Measurements from ENCODE around the gene FA2H.

The FA2H gene

DNA sequence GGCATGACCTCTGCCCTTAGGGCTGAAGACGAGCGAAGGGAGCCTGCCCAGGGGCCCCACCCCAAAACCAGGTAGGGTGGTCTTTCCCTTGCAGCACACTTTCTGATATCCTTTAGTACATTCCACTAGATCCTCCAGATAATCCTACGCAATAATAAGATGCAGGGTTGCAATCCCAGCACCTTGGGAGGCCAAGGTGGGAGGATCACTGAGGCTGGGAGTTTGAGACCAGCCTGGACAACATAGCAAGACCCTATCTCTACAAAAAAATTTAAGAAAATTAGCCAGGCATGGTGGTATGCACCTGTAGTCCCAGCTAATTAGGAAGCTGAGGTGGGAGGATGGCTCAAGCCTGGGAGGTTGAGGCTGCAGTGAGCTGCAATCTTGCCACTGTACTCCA, 39.1 kb downstream of the FA2H start:
- H3K9me3 ChIP-seq (ENCODE audit: insufficient read depth, low read length) = no peaks in the 10 kb centered on the region
- H3K4me3 ChIP-seq (ENCODE audit: insufficient read depth, low read length, poor library complexity, severe bottlenecking) = no peak overlapping the region
- no peaks in the 10 kb centered on the region for H3K27me3 ChIP-seq (ENCODE audit: low read length)
- H3K4me2 ChIP-seq (ENCODE audit: low read depth, low read length, poor library complexity, severe bottlenecking) = no peak overlapping the region
- H3K9ac ChIP-seq (ENCODE audit: low read length) = no peak overlapping the region
- H2AFZ ChIP-seq (ENCODE audit: low read depth, low read length, severe bottlenecking) = no peak overlapping the region
- no peaks in the 10 kb centered on the region for H4K20me1 ChIP-seq (ENCODE audit: low read depth, low read length)
- no peaks in the 10 kb centered on the region for H3K79me2 ChIP-seq (ENCODE audit: insufficient read depth, low read length)
- no peaks in the 10 kb centered on the region for H3K36me3 ChIP-seq (ENCODE audit: low read length)
- H3K27ac ChIP-seq (ENCODE audit: low read depth, low read length) = no peak overlapping the region
- no peak for TF ChIP-seq EZH2phosphoT487 (conservative IDR thresholded peaks at IDR 0.05; ENCODE audit: low read length)
- TF ChIP-seq, protein P1, sequence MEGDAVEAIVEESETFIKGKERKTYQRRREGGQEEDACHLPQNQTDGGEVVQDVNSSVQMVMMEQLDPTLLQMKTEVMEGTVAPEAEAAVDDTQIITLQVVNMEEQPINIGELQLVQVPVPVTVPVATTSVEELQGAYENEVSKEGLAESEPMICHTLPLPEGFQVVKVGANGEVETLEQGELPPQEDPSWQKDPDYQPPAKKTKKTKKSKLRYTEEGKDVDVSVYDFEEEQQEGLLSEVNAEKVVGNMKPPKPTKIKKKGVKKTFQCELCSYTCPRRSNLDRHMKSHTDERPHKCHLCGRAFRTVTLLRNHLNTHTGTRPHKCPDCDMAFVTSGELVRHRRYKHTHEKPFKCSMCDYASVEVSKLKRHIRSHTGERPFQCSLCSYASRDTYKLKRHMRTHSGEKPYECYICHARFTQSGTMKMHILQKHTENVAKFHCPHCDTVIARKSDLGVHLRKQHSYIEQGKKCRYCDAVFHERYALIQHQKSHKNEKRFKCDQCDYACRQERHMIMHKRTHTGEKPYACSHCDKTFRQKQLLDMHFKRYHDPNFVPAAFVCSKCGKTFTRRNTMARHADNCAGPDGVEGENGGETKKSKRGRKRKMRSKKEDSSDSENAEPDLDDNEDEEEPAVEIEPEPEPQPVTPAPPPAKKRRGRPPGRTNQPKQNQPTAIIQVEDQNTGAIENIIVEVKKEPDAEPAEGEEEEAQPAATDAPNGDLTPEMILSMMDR (IDR thresholded peaks at IDR 0.05; ENCODE audit: insufficient read depth, low read length, poor library complexity, severe bottlenecking) = no peak
- no peaks in the 10 kb centered on the region for H3K9me2 ChIP-seq (replicated peaks; ENCODE audit: insufficient read depth, low read length)
- H3F3A ChIP-seq (ENCODE audit: insufficient read depth) = no peaks in the 10 kb centered on the region

DNA sequence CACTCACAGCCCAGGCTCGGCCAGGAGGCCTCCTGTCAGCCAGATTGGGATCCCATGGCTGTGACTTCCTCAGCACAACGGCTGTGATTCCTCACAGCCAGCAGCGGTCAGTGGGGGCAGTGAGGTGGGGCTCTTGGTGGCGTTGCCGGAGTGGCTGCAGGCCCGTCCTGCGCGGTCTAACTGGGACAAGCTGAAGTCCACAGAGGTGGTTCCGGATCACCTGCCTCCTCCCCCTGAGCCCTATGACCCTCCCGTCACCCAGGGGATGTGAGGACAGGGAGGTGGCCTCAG, 39.5 kb downstream of the FA2H start:
- H3K4me2 ChIP-seq (ENCODE audit: low read depth, low read length, poor library complexity, severe bottlenecking) = no peak overlapping the region
- no peaks in the 10 kb centered on the region for H3K27me3 ChIP-seq (ENCODE audit: low read length)

DNA sequence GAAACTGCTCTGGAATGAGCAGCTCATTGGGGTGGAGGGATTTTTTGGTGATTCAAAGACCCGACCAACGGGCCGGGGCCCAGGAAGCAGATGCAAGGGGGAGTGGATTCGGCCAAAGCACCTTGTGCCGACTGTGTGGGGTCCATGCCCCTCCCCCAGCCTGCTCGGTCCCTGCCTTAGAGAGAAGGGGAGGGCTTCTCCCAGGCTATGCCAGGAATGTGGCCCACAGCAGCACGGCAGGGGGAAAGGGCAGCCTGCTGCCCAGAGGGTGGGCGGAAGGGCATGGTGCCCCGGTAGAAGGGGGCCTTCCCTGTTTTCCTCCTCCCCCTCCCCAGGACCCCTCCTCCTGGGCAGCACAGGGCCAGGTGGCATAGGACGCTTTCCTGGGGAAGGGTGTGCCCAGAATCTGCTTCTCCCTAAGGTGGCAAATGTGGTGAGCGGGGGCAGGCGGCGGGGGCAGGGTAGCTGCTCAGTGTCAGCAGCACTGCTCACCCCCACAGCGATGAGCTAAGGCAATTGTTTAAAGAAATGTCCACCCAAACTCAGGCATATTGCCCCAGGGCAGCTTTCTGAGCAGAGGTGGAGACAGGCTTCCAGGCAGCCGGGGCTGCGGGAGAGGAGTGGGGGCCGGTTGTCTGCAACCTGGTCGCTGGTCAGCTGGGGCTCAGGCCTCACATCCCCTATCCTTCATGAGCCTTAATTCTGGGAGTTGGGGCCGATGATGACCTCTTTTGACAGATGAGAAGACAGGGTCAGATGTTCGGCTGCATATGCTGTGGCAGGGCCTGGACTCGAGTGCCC, 40.1 kb downstream of the FA2H start:
- H3K27me3 ChIP-seq (ENCODE audit: low read length) = no peaks in the 10 kb centered on the region
- H3K9me2 ChIP-seq (replicated peaks; ENCODE audit: insufficient read depth, low read length) = no peaks in the 10 kb centered on the region
- H3K79me2 ChIP-seq (ENCODE audit: insufficient read depth, low read length) = no peaks in the 10 kb centered on the region
- H3K4me3 ChIP-seq (ENCODE audit: insufficient read depth, low read length, poor library complexity, severe bottlenecking) = no peak overlapping the region
- H3K9me3 ChIP-seq (ENCODE audit: insufficient read depth, low read length) = no peaks in the 10 kb centered on the region
- H3K36me3 ChIP-seq (ENCODE audit: low read length) = no peaks in the 10 kb centered on the region
- H2AFZ ChIP-seq (ENCODE audit: low read depth, low read length, severe bottlenecking) = no peak overlapping the region
- TF ChIP-seq, protein P1 (IDR thresholded peaks at IDR 0.05; ENCODE audit: insufficient read depth, low read length, poor library complexity, severe bottlenecking) = no peak
- no peak for TF ChIP-seq EZH2phosphoT487 (conservative IDR thresholded peaks at IDR 0.05; ENCODE audit: low read length)
- H4K20me1 ChIP-seq (ENCODE audit: low read depth, low read length) = no peaks in the 10 kb centered on the region
- no peak overlapping the region for H3K27ac ChIP-seq (ENCODE audit: low read depth, low read length)
- H3K4me2 ChIP-seq (ENCODE audit: low read depth, low read length, poor library complexity, severe bottlenecking) = no peak overlapping the region
- no peaks in the 10 kb centered on the region for H3F3A ChIP-seq (ENCODE audit: insufficient read depth)
- H3K9ac ChIP-seq (ENCODE audit: low read length) = no peak overlapping the region

More for the DNA sequence above, 39.5 kb downstream of the FA2H start:
- H3K4me3 ChIP-seq (ENCODE audit: insufficient read depth, low read length, poor library complexity, severe bottlenecking) = no peak overlapping the region
- H3K9ac ChIP-seq (ENCODE audit: low read length) = no peak overlapping the region
- no peaks in the 10 kb centered on the region for H3K36me3 ChIP-seq (ENCODE audit: low read length)
- no peaks in the 10 kb centered on the region for H3K9me3 ChIP-seq (ENCODE audit: insufficient read depth, low read length)
- no peak for TF ChIP-seq EZH2phosphoT487 (conservative IDR thresholded peaks at IDR 0.05; ENCODE audit: low read length)
- TF ChIP-seq, protein P1 (IDR thresholded peaks at IDR 0.05; ENCODE audit: insufficient read depth, low read length, poor library complexity, severe bottlenecking) = no peak
- H3F3A ChIP-seq (ENCODE audit: insufficient read depth) = no peaks in the 10 kb centered on the region
- no peaks in the 10 kb centered on the region for H4K20me1 ChIP-seq (ENCODE audit: low read depth, low read length)
- H3K27ac ChIP-seq (ENCODE audit: low read depth, low read length) = no peak overlapping the region
- H2AFZ ChIP-seq (ENCODE audit: low read depth, low read length, severe bottlenecking) = no peak overlapping the region
- no peaks in the 10 kb centered on the region for H3K9me2 ChIP-seq (replicated peaks; ENCODE audit: insufficient read depth, low read length)
- no peaks in the 10 kb centered on the region for H3K79me2 ChIP-seq (ENCODE audit: insufficient read depth, low read length)
